Endodermal cell (in vitro differentiated cells): ENCODE data around the gene BBS9. TPM values are rescaled to one million over a fixed set of nuclear protein-coding genes. Genes with fewer than 3 reads are reported as not detected.
A peak's percentile ranks its signal among the peaks of the same experiment; 100 is the strongest.

ENCODE experiments used
- DNase-seq: peaks from one replicate; pipeline ENCODE4 v3.0.0-alpha.2; 2017
- H3K27ac ChIP-seq: 2 replicates; pipeline ENCODE4 v1.5.1; 2013; ENCODE audit warnings: mild to moderate bottlenecking, low read depth, low read length, moderate library complexity
- H3K27me3 ChIP-seq: 2 replicates; pipeline ENCODE4 v1.6.1; 2013; ENCODE audit warnings: mild to moderate bottlenecking, low read length, moderate library complexity; ENCODE audit not compliant: insufficient read depth, control insufficient read depth, poor library complexity, severe bottlenecking
- H3K36me3 ChIP-seq: 2 replicates; pipeline ENCODE4 v1.7.0; 2013; ENCODE audit warnings: mild to moderate bottlenecking, low read length, moderate library complexity; ENCODE audit not compliant: control insufficient read depth, insufficient read depth
- H3K4me1 ChIP-seq: one replicate; pipeline ENCODE4 v1.7.0; 2013; ENCODE audit warnings: low read length; ENCODE audit not compliant: control insufficient read depth, insufficient read depth
- H3K4me3 ChIP-seq: 2 replicates; pipeline ENCODE4 v1.5.1; 2013; ENCODE audit warnings: mild to moderate bottlenecking, low read length, moderate library complexity
- H3K9ac ChIP-seq: 2 replicates; pipeline ENCODE4 v1.6.1; 2013; ENCODE audit warnings: mild to moderate bottlenecking, low read length, moderate library complexity; ENCODE audit not compliant: poor library complexity, severe bottlenecking; ENCODE audit errors: extremely low read depth
- H3K9me3 ChIP-seq: 2 replicates; pipeline ENCODE4 v1.6.1; 2013; ENCODE audit warnings: mild to moderate bottlenecking, low read length, moderate library complexity; ENCODE audit not compliant: control insufficient read depth
- H3K27ac Mint-ChIP-seq: 2 replicates; pipeline ENCODE4 v1.8.0; 2020; ENCODE audit warnings: mixed read lengths
- H3K27me3 Mint-ChIP-seq: 2 replicates; pipeline ENCODE4 v1.8.0; 2021; ENCODE audit warnings: mild to moderate bottlenecking, mixed read lengths; ENCODE audit not compliant: insufficient read depth
- H3K36me3 Mint-ChIP-seq: 2 replicates; pipeline ENCODE4 v1.8.0; 2020; ENCODE audit warnings: low read depth, mixed read lengths
- H3K4me1 Mint-ChIP-seq: 2 replicates; pipeline ENCODE4 v1.8.0; 2020; ENCODE audit warnings: mixed read lengths
- H3K4me3 Mint-ChIP-seq: 2 replicates; pipeline ENCODE4 v1.8.0; 2020; ENCODE audit warnings: mild to moderate bottlenecking, moderate library complexity, mixed read lengths
- H3K9me3 Mint-ChIP-seq: 2 replicates; pipeline ENCODE4 v1.8.0; 2020; ENCODE audit warnings: mild to moderate bottlenecking, mixed read lengths
- CTCF ChIP-seq: fragments of 200-600 bp; sonication (generic); conservative IDR thresholded peaks from 2 replicates; pipeline ENCODE4 v1.5.0; 2021; ENCODE audit warnings: antibody characterized with exemption, mild to moderate bottlenecking
- WGBS, 2 experiments: methylation state at CpG; one replicate each; pipeline versions ENCODE4 v1.1.5 to v1.1.7; 2013; ENCODE audit warnings: missing lambda C conversion rate in 2 of 2, mixed read lengths in 1 of 2; ENCODE audit not compliant: insufficient coverage in 1 of 2, insufficient read length in 1 of 2; 5-methylcytosine and 5-hydroxymethylcytosine counted together
- total RNA-seq, 2 donors: library from RNA; stranded (reverse); fragmentation: NEBNext Ultra II Directional in 1 of 2; extraction: Animal tissue kit (Norgen Biotek cat#: 25700) in 1 of 2; gene quantifications; 2 replicates in 1 of 2; 3 replicates in 1 of 2; pipeline ENCODE4 v1.2.1, GENCODE V29; 2021

BBS9 gene
- total RNA-seq, 2 donors from 2014 or later, result 20.7 to 21.6 TPM

- no peak overlapping the region for H3K4me3 Mint-ChIP-seq
- Histone ChIP-seq H3K4me3 (no peak overlapping the region), H3K9ac (no peak overlapping the region), H3K9me3 (peaks cover 19% of the 10 kb centered on the region), H3K4me1 (peaks cover 24% of the 10 kb centered on the region), H3K27me3 (no peaks in the 10 kb centered on the region), H3K36me3 (no peaks in the 10 kb centered on the region), H3K27ac (no peak overlapping the region)
- H3K27ac Mint-ChIP-seq, result no peak overlapping the region
- peaks cover 17% of the 10 kb centered on the region for H3K9me3 Mint-ChIP-seq
- peaks cover 51% of the 10 kb centered on the region for H3K4me1 Mint-ChIP-seq
- H3K27me3 Mint-ChIP-seq, result no peaks in the 10 kb centered on the region
- H3K36me3 Mint-ChIP-seq, result peaks cover 17% of the 10 kb centered on the region
- DNase-seq, result no peak
- no peak for TF ChIP-seq CTCF
These were observed 515.1 kb downstream of the BBS9 start for GRCh38 chr7:33644489-33644888.

GRCh38 chr7:33645104-33645503, 515.7 kb downstream of the BBS9 start:
- Histone ChIP-seq H3K4me3 (no peak overlapping the region), H3K27me3 (no peaks in the 10 kb centered on the region), H3K9me3 (peaks cover 19% of the 10 kb centered on the region), H3K27ac (no peak overlapping the region), H3K36me3 (no peaks in the 10 kb centered on the region), H3K9ac (no peak overlapping the region), H3K4me1 (peaks cover 19% of the 10 kb centered on the region)
- 97 to 100% methylated on average over 2 of the region's 2 CpGs for WGBS, 2 experiments
- Mint-ChIP-seq H3K27me3 (no peaks in the 10 kb centered on the region), H3K4me3 (no peak overlapping the region), H3K36me3 (peaks cover 17% of the 10 kb centered on the region), H3K27ac (peak overlapping the region; percentile 80), H3K9me3 (peaks cover 17% of the 10 kb centered on the region), H3K4me1 (peaks cover 45% of the 10 kb centered on the region)
- no peak for DNase-seq
- TF ChIP-seq CTCF, result no peak

GRCh38 chr7:33646166-33646565, 516.8 kb downstream of the BBS9 start:
- DNase-seq, result no peak
- H3K36me3 ChIP-seq, result no peaks in the 10 kb centered on the region
- H3K27ac ChIP-seq, result no peak overlapping the region
- peaks cover 17% of the 10 kb centered on the region for H3K9me3 Mint-ChIP-seq
- H3K27me3 ChIP-seq, result no peaks in the 10 kb centered on the region
- H3K4me3 Mint-ChIP-seq, result no peak overlapping the region
- 90% methylated on average over 3 of the region's 3 CpGs; no CpG with 5 or more reads in 1 of the 2 experiments for WGBS, 2 experiments
- no peak overlapping the region for H3K4me3 ChIP-seq
- H3K36me3 Mint-ChIP-seq, result peaks cover 17% of the 10 kb centered on the region
- H3K4me1 Mint-ChIP-seq, result peaks cover 38% of the 10 kb centered on the region
- no peaks in the 10 kb centered on the region for H3K27me3 Mint-ChIP-seq
- H3K9me3 ChIP-seq, result peaks cover 19% of the 10 kb centered on the region
- H3K9ac ChIP-seq, result no peak overlapping the region
- H3K4me1 ChIP-seq, result peaks cover 10% of the 10 kb centered on the region
- H3K27ac Mint-ChIP-seq, result no peak overlapping the region
- no peak for TF ChIP-seq CTCF
